Fibroblast of skin of abdomen (primary cell): ENCODE results near the gene SYCP2.

ENCODE experiments used
- DNase-seq: peaks from one replicate; pipeline ENCODE4 v3.0.0-alpha.2; 2013

SYCP2 gene

GRCh38 chr20:59822291-59823029, 111.0 kb downstream of the SYCP2 start:
- DNase-seq: no peak

DNA sequence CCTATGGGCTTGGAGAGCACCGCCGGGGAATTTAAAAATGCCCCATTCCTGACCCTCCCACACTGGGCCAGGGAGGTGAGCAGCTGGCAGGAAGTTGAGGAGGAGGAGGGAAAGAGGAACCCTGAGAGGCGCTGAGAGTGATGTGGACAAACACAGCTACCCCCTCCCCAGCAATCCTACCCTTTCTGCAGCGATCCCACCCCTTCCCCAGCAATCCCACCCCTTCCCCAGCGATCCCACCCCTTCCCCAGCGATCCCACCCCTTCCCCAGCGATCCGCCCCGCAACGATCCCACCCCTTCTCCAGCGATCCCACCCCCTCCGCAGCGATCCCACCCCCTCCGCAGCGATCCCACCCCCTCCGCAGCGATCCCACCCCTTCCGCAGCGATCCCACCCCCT, 111.6 kb downstream of the SYCP2 start:
- DNase-seq: no peak

- DNase-seq: no peak
Measured at GRCh38 chr20:59821201-59821600, 112.2 kb downstream of the SYCP2 start.

DNA sequence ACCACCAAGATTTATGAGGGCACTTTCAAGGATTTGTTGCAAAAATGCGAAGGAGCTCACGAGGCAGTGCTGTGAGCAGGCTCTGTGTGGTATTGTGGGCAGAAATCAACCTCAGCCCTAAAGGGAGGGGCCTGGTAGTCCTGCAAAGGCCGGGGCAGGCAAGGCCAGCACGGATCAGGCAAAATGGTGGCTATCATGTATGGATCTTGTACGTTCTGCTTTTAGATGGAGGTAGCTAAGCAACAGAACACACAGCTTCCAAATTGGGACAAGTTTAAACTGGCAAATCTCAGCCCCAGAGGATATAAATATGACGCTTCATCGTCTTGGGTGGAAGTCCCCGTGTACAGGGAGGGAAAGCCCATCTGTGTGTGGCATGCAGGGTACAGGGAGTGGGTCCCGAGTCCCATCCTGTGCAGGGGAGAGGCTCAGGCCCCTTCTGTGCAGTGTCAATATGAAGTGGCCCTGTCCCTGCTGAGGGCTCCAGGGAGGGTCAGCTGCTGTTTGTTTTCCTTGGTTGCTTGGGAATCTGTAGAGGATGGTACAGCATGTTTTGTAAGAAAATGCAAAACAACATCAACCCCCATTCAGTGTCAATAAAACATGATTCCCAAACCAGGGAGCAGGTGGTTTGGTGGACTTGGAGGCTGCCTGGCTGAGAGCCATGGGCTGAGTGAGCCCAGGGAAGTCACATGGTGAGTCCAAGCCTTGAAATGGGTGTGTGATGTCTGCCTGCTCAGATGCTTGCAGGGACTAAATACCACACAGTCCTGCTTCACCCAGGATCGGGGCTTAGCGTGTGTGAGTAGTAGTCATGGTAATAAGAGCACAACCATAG, 113.0 kb downstream of the SYCP2 start:
- no peak for DNase-seq

DNA sequence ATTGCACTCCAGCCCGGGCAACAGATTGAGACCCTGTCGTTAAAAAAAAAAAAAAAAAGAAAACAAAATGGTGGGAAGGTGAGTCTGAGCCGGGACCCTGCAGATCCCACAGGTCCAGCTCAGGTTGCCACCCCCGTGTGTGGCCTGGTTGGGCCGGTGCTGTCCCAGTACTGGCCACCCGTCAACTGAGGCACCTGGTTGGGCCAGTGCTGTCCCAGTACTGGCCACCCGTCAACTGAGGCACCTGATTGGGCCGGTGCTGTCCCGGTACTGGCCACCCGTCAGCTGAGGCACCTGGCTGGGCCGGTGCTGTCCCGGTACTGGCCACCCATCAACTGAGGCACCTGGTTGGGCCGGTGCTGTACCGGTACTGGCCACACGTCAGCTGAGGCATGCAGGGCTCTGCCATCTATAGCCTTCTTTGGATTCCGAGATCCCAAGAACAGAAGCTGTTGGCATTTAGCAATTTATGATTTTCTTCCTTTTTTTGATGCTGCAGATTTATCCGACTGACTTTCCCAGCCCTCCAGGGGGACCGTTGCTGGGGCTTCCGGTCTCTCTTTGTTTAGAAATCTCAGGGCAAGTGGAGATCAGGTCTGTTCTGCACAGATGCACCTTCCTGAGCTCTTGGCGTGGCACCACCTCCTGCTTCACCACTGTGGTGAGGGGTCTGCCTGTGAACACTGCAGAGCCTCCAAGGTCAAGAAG, 113.8 kb downstream of the SYCP2 start:
- no peak for DNase-seq

- DNase-seq: no peak
Measured at GRCh38 chr20:59818911-59819310, 114.5 kb downstream of the SYCP2 start.

- no peak for DNase-seq
Measured at GRCh38 chr20:59817846-59818615, 115.4 kb downstream of the SYCP2 start.

- DNase-seq: no peak
Measured at GRCh38 chr20:59817406-59817805, 116.0 kb downstream of the SYCP2 start.

DNA sequence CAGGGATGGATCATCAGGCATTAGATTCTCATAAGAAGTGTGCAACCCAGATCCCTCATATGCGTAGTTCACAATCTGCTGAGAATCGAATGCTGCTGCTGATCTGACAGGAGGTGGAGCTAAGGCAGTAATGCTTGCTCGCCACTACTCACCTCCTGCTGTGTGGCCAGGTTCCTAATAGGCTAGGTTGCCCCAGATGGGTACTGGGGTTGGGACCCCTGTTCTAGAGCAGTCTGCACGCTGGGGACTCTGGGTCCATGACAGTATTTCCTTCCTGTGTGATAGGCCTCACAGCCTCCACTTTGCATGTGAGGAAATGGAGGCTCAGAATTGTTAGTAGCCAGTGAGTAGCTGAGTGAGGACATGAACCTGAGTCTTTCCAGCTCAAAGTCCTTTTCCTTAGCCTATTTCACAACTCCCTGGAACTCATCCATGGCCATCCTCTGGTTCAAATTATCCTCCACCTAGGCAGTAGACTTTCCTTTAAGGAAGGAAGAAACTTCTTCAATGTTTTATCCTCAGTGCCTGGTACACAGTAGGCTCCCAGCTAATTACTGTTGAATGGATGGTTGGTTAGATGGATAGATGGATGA, 117.2 kb downstream of the SYCP2 start:
- no peak for DNase-seq

- DNase-seq: no peak
Measured at GRCh38 chr20:59814840-59815340, 118.5 kb downstream of the SYCP2 start.

GRCh38 chr20:59813948-59814839, 119.2 kb downstream of the SYCP2 start:
- DNase-seq: no peak
